ENCODE results near the gene CA11.
"Not testable (repeated sequence)": the region's sequence is repeated elsewhere in the genome, so short reads cannot be mapped to it uniquely, and the experiment has no call there.

- TF ChIP-seq POLR2A, CTCF (IDR thresholded peaks at IDR 0.05): not testable (repeated sequence)
Observed at GRCh38 chr19:48657828-48658227, 11.8 kb upstream of the CA11 start.
